ENCODE measurements around the gene RPS6KA5. TPM values are rescaled to one million over a fixed set of nuclear protein-coding genes. Genes with fewer than 3 reads are reported as not detected.

The RPS6KA5 gene
- total RNA-seq, 1 experiment from 2014 or later: 24.2 TPM

DNA sequence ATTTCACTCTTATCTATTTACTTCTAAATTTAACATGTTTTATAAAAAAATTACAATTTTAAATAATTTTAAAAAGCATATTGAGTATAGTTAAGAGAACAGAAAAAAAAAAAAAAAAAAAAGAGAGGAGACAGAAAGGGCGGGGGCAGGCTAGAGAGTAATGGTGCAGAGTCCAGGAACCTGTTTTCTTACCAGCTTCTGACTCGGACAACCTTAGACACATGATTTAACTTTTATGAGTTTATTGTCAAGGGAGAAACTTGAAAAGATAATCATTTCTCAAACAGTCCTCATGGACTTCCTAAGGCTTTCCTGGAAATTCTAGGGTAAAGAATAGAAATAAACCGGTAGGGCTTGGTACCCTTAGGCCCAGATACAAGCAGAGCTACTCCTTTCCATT lies 84.3 kb downstream of the RPS6KA5 start:
- 0 out of 4 replicates have a peak, but pooled peaks cover 0 to 3% of the 10 kb centered on the region in 2 experiments for H3K36me3 ChIP-seq (ENCODE audit: control insufficient read depth in 1 of 2, insufficient read depth in 2 of 2, low read length in 2 of 2)

DNA sequence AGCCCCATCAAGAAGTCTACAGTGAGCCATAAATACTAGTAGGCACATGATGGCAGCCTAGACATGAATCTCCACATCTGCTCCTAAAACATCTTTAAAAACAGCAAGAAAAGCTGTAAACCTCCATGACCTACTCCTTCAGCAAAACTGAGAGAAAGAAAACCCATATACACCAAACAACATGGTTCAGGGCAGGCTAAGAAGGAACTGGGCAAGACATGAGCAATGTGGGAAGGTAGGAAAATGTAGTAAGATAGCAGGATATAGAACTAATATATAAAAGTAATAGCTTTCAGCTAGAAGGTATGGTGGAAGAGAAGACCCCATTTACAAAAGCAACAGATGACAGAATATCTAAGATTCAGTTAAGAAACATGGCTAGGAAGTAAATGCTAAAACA lies 88.8 kb downstream of the RPS6KA5 start:
- Histone ChIP-seq H3K9me3 (ENCODE audit: control insufficient read depth in 1 of 2, insufficient read depth in 1 of 2, low read depth in 1 of 2, low read length in 2 of 2) (no peaks in the 10 kb centered on the region; a peak in 1 of 4 replicates), H3K4me3 (replicated peaks in 1 of 2; ENCODE audit: low read depth in 1 of 2, low read length in 2 of 2) (no peak overlapping the region), H4K20me1 (ENCODE audit: insufficient read depth) (no peaks in the 10 kb centered on the region), H2AFZ (ENCODE audit: low read depth, low read length, poor library complexity, severe bottlenecking) (no peak overlapping the region), H3K27me3 (ENCODE audit: insufficient read depth, low read length) (no peaks in the 10 kb centered on the region), H3K9ac (ENCODE audit: low read length) (no peak overlapping the region), H3K9me2 (ENCODE audit: insufficient read depth) (no peaks in the 10 kb centered on the region), H3K4me2 (ENCODE audit: low read length) (peak overlapping the region; percentile 61; the same call in 1 of the 2 replicates), H3K4me1 (ENCODE audit: control insufficient read depth in 1 of 2, insufficient read depth in 2 of 2, low read length in 2 of 2) (peaks cover 37 to 63% of the 10 kb centered on the region in 2 experiments), H3K79me2 (ENCODE audit: insufficient read depth, low read length) (no peaks in the 10 kb centered on the region; the same call in 1 of the 2 replicates), H3K27ac (ENCODE audit: low read depth, low read length) (peak overlapping the region; percentile 86; the same call in 1 of the 2 replicates), H3K36me3 (ENCODE audit: control insufficient read depth in 1 of 2, insufficient read depth in 2 of 2, low read length in 2 of 2) (peaks cover 0 to 12% of the 10 kb centered on the region in 2 experiments; a peak in 2 of 4 replicates)
- POLR2A ChIA-PET: no interaction called here
- TF ChIP-seq RAD21 (IDR thresholded peaks at IDR 0.05; ENCODE audit: low read depth) (no peak), SIN3A (IDR thresholded peaks at IDR 0.05; ENCODE audit: low read depth) (no peak), EZH2 (IDR thresholded peaks at IDR 0.05) (no peak)
- TF ChIP-seq, protein P1, sequence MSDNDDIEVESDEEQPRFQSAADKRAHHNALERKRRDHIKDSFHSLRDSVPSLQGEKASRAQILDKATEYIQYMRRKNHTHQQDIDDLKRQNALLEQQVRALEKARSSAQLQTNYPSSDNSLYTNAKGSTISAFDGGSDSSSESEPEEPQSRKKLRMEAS (IDR thresholded peaks at IDR 0.05): no peak; the same call in 1 of the 2 replicates
- TF ChIP-seq, protein P2, sequence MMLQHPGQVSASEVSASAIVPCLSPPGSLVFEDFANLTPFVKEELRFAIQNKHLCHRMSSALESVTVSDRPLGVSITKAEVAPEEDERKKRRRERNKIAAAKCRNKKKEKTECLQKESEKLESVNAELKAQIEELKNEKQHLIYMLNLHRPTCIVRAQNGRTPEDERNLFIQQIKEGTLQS (IDR thresholded peaks at IDR 0.05): no peak
- intact Hi-C loops (cut with micrococcal nuclease): no loop called here
- RAD21 ChIA-PET (ENCODE audit: low non-redundant PET in 1 of 2, low total read pairs in 2 of 2, uncharacterized antibody in 2 of 2, unreplicated experiment in 2 of 2): no interaction called here
- no peak for DNase-seq (ENCODE audit: low read depth, low spot score)
- ATAC-seq: no peak
- CTCF ChIA-PET: no interaction called here
- BruUV-seq (replicated peaks): no TSS peak

More for the DNA sequence above, 84.3 kb downstream of the RPS6KA5 start:
- no peak overlapping the region for H3K4me2 ChIP-seq (ENCODE audit: low read length)
- H3K9me3 ChIP-seq (ENCODE audit: control insufficient read depth in 1 of 2, insufficient read depth in 1 of 2, low read depth in 1 of 2, low read length in 2 of 2): no peaks in the 10 kb centered on the region
- H3K9ac ChIP-seq (ENCODE audit: low read length): no peak overlapping the region
- no TSS peak for BruUV-seq (replicated peaks)
- no peaks in the 10 kb centered on the region for H3K9me2 ChIP-seq (ENCODE audit: insufficient read depth)
- no peaks in the 10 kb centered on the region for H4K20me1 ChIP-seq (ENCODE audit: insufficient read depth)
- no peak overlapping the region for H2AFZ ChIP-seq (ENCODE audit: low read depth, low read length, poor library complexity, severe bottlenecking)
- no peak overlapping the region for H3K4me3 ChIP-seq (replicated peaks in 1 of 2; ENCODE audit: low read depth in 1 of 2, low read length in 2 of 2)
- CTCF ChIA-PET: no interaction called here
- H3K79me2 ChIP-seq (ENCODE audit: insufficient read depth, low read length): no peaks in the 10 kb centered on the region; the same call in 1 of the 2 replicates
- H3K27me3 ChIP-seq (ENCODE audit: insufficient read depth, low read length): no peaks in the 10 kb centered on the region
- intact Hi-C loops (cut with micrococcal nuclease): no loop called here
- ATAC-seq (no peak), DNase-seq (ENCODE audit: low read depth, low spot score) (no peak)
- POLR2A ChIA-PET: no interaction called here
- TF ChIP-seq ZFX (IDR thresholded peaks at IDR 0.05) (no peak), FOSL1 (IDR thresholded peaks at IDR 0.05; ENCODE audit: low read depth) (no peak), SP1 (IDR thresholded peaks at IDR 0.05; ENCODE audit: low read depth) (no peak)
- H3K4me1 ChIP-seq (ENCODE audit: control insufficient read depth in 1 of 2, insufficient read depth in 2 of 2, low read length in 2 of 2): peaks cover 6 to 33% of the 10 kb centered on the region in 2 experiments
- no peak overlapping the region for H3K27ac ChIP-seq (ENCODE audit: low read depth, low read length)
- RAD21 ChIA-PET (ENCODE audit: low non-redundant PET in 1 of 2, low total read pairs in 2 of 2, uncharacterized antibody in 2 of 2, unreplicated experiment in 2 of 2): no interaction called here

Data from HCT116 (cell line).